Mucosa of stomach (tissue), 1 donor: ENCODE data around the gene FAM76B.

Source experiments
- H3K27me3 ChIP-seq: one replicate; pipeline ENCODE4 v1.7.0; 2013; ENCODE audit warnings: mild to moderate bottlenecking, low read length; ENCODE audit not compliant: control insufficient read depth, insufficient read depth
- H3K36me3 ChIP-seq: one replicate; pipeline ENCODE4 v1.7.0; 2013; ENCODE audit warnings: low read length; ENCODE audit not compliant: control insufficient read depth, insufficient read depth
- H3K4me1 ChIP-seq: one replicate; pipeline ENCODE4 v1.7.0; 2013; ENCODE audit warnings: mild to moderate bottlenecking, low read length; ENCODE audit not compliant: control insufficient read depth, insufficient read depth
- H3K4me3 ChIP-seq: one replicate; pipeline ENCODE4 v1.7.0; 2013; ENCODE audit warnings: low read length
- H3K9ac ChIP-seq: one replicate; pipeline ENCODE4 v1.7.0; 2013; ENCODE audit warnings: mild to moderate bottlenecking, low read length, moderate library complexity
- H3K9me3 ChIP-seq: one replicate; pipeline ENCODE4 v1.7.0; 2013; ENCODE audit warnings: mild to moderate bottlenecking, low read length, moderate library complexity; ENCODE audit not compliant: control insufficient read depth
- donor health status: Pancreatic carcinoma.

FAM76B gene

DNA sequence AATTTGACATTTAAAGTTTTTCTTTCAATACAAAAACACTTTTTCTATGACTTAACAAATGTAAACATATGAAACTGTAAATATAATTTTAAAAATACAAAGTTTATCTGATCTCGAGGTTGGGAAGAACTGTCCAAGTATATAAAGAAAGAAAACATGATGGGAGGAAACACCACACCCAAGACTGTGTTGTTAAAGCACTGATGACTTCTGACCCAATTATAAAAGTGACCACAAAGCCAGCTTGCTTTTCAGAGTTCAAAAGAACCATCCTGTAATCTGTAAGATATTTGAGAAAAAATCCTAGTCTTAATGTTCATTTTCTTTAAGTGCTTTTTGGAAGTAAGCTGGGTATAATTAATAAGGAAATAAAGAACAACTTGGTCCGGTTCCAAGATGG is 16.3 kb upstream of the FAM76B start:
- Histone ChIP-seq H3K27me3 (no peaks in the 10 kb centered on the region), H3K4me1 (peaks cover 4% of the 10 kb centered on the region), H3K9me3 (no peaks in the 10 kb centered on the region), H3K4me3 (no peak overlapping the region), H3K36me3 (no peaks in the 10 kb centered on the region), H3K9ac (no peak overlapping the region)

DNA sequence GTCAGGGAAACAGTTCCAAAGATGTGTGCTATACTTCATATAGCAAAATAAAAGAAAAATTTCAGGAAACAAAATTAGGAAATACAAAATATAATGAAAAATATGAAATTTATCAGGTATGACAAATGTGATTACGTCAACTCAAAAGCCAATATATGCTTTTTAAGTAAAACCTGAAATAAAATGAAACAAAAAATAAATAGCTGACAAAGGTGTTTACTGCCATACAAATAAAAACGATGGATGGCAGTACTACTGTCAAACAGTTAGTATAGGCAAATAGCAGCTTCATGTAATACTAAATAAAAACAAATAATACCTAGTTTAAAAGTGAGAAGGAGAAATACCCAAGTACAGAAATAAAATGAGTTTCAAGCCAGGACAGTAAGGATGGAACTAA is 14.4 kb upstream of the FAM76B start:
- no peaks in the 10 kb centered on the region for H3K27me3 ChIP-seq
- no peaks in the 10 kb centered on the region for H3K9me3 ChIP-seq
- peaks cover 4% of the 10 kb centered on the region for H3K4me1 ChIP-seq
- no peak overlapping the region for H3K9ac ChIP-seq
- no peaks in the 10 kb centered on the region for H3K36me3 ChIP-seq
- no peak overlapping the region for H3K4me3 ChIP-seq

- Histone ChIP-seq H3K9me3 (no peaks in the 10 kb centered on the region), H3K4me3 (no peak overlapping the region), H3K9ac (no peak overlapping the region), H3K27me3 (no peaks in the 10 kb centered on the region), H3K4me1 (peaks cover 4% of the 10 kb centered on the region), H3K36me3 (no peaks in the 10 kb centered on the region)
Observed at GRCh38 chr11:95802806-95803205, 13.2 kb upstream of the FAM76B start.

GRCh38 chr11:95800438-95800837 is 10.9 kb upstream of the FAM76B start:
- Histone ChIP-seq H3K9me3 (no peaks in the 10 kb centered on the region), H3K36me3 (no peaks in the 10 kb centered on the region), H3K9ac (no peak overlapping the region), H3K4me1 (no peaks in the 10 kb centered on the region), H3K4me3 (no peak overlapping the region), H3K27me3 (no peaks in the 10 kb centered on the region)

- no peaks in the 10 kb centered on the region for H3K4me1 ChIP-seq
- no peaks in the 10 kb centered on the region for H3K27me3 ChIP-seq
- H3K4me3 ChIP-seq: no peak overlapping the region
- H3K9me3 ChIP-seq: no peaks in the 10 kb centered on the region
- H3K9ac ChIP-seq: no peak overlapping the region
- no peaks in the 10 kb centered on the region for H3K36me3 ChIP-seq
Observed at GRCh38 chr11:95799546-95799945, 10.0 kb upstream of the FAM76B start.

GRCh38 chr11:95796501-95796900 is 6.9 kb upstream of the FAM76B start:
- H3K4me3 ChIP-seq: no peak overlapping the region
- H3K9me3 ChIP-seq: no peaks in the 10 kb centered on the region
- no peak overlapping the region for H3K9ac ChIP-seq
- H3K4me1 ChIP-seq: peaks cover 5% of the 10 kb centered on the region
- H3K27me3 ChIP-seq: no peaks in the 10 kb centered on the region
- no peaks in the 10 kb centered on the region for H3K36me3 ChIP-seq

- Histone ChIP-seq H3K4me3 (no peak overlapping the region), H3K9me3 (no peaks in the 10 kb centered on the region), H3K9ac (no peak overlapping the region), H3K36me3 (no peaks in the 10 kb centered on the region), H3K4me1 (peaks cover 5% of the 10 kb centered on the region), H3K27me3 (no peaks in the 10 kb centered on the region)
Observed at GRCh38 chr11:95795627-95796295, 6.2 kb upstream of the FAM76B start.

DNA sequence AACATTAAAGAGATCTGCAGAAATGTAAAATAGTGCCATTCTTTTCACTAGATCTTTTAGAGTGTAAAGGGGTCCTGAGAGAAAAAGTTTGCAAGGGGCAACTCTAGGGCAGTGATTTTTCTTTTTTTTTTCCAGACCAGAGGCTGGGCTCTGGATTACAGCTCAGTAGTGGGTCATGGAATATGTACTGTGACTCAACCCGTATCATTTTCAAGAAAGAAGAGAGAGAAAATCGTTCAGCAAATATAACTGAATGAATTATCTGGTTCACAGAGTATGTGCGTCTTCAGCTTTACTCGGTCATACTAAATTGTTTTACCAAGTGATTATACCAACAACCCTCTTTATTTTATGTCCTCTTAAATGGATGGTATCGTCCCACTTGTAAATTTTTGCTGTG is 4.5 kb upstream of the FAM76B start:
- Histone ChIP-seq H3K27me3 (no peaks in the 10 kb centered on the region), H3K4me3 (no peak overlapping the region), H3K9me3 (no peaks in the 10 kb centered on the region), H3K4me1 (peaks cover 5% of the 10 kb centered on the region), H3K36me3 (no peaks in the 10 kb centered on the region), H3K9ac (no peak overlapping the region)

GRCh38 chr11:95793116-95793515 is 3.5 kb upstream of the FAM76B start:
- Histone ChIP-seq H3K27me3 (no peaks in the 10 kb centered on the region), H3K4me1 (peaks cover 10% of the 10 kb centered on the region), H3K9me3 (no peaks in the 10 kb centered on the region), H3K36me3 (no peaks in the 10 kb centered on the region), H3K4me3 (no peak overlapping the region), H3K9ac (no peak overlapping the region)

DNA sequence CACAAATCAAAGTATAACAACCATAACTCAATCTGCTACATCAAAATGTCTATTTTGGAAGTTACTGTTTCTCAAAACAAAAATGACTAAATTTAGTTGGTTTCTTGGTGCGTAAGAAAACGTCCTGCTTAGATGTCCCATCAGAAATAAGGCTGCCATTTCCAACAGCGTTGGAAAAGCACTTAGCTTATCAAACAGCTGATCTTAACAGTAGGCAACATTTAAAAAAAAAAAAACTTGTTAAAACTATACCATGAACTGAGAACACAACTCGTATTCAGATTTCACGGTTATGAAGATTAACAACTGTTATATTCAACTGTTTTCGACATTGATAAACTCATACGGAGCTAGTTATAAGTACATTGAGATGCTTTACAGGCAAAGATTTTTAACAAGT is 3.1 kb upstream of the FAM76B start:
- no peak overlapping the region for H3K9ac ChIP-seq
- H3K4me3 ChIP-seq: no peak overlapping the region
- H3K9me3 ChIP-seq: no peaks in the 10 kb centered on the region
- no peaks in the 10 kb centered on the region for H3K27me3 ChIP-seq
- H3K36me3 ChIP-seq: no peaks in the 10 kb centered on the region
- H3K4me1 ChIP-seq: peaks cover 10% of the 10 kb centered on the region

DNA sequence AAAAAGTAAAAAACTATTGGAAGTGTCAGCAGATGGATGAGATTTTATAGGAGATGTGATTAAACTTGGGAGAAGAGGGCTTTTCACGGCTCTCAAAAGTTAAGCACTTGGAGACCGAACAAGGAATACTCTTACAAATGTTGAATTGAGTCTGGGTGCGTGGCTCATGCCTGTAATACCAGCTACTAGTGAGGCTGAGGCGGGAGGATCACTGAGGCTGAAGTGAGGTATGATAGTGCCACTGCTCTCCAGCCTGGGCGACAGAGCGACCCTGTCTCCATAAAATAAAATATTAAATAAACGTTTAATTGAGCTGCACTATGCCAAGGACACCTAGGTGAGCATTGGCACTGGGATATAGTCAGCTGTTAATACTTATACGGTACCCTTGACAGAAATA is 2.6 kb upstream of the FAM76B start:
- Histone ChIP-seq H3K4me1 (peaks cover 10% of the 10 kb centered on the region), H3K9me3 (no peaks in the 10 kb centered on the region), H3K27me3 (no peaks in the 10 kb centered on the region), H3K36me3 (no peaks in the 10 kb centered on the region), H3K9ac (peak overlapping the region; percentile 94), H3K4me3 (no peak overlapping the region)

- Histone ChIP-seq H3K4me3 (peak overlapping the region; percentile 90), H3K27me3 (no peaks in the 10 kb centered on the region), H3K36me3 (no peaks in the 10 kb centered on the region), H3K4me1 (peaks cover 10% of the 10 kb centered on the region), H3K9ac (peak overlapping the region; percentile 94), H3K9me3 (no peaks in the 10 kb centered on the region)
Observed at GRCh38 chr11:95791709-95792033, 2.1 kb upstream of the FAM76B start.
